Measurements from ENCODE around the gene CMSS1.

GRCh38 chr3:100068826-100069225 is 251.2 kb downstream of the CMSS1 start:
- TF ChIP-seq CTCF (IDR thresholded peaks at IDR 0.05) (peak; percentile 39), CEBPB (IDR thresholded peaks at IDR 0.05) (no peak)

Measured in A549 (cell line).